Type B pancreatic cell (in vitro differentiated cells): Measurements from ENCODE around the gene RAB14. TPM values are rescaled to one million over a fixed set of nuclear protein-coding genes. Genes with fewer than 3 reads are reported as not detected.

Source experiments
- DNase-seq: peaks from one replicate; pipeline ENCODE4 v3.0.0; 2021; ENCODE audit warnings: mixed read lengths; ENCODE audit not compliant: unreplicated experiment; ENCODE audit errors: extremely low spot score
- H3K27ac Mint-ChIP-seq: 2 replicates; pipeline ENCODE4 v1.8.0; 2021; ENCODE audit warnings: mild to moderate bottlenecking, mixed read lengths
- H3K27me3 Mint-ChIP-seq: 2 replicates; pipeline ENCODE4 v1.8.0; 2021; ENCODE audit warnings: mixed read lengths
- H3K36me3 Mint-ChIP-seq: 2 replicates; pipeline ENCODE4 v1.8.0; 2021; ENCODE audit warnings: mixed read lengths
- H3K4me1 Mint-ChIP-seq: one replicate; pipeline ENCODE4 v1.8.0; 2021; ENCODE audit warnings: mixed read lengths; ENCODE audit not compliant: unreplicated experiment
- H3K4me3 Mint-ChIP-seq: 2 replicates; pipeline ENCODE4 v1.8.0; 2021; ENCODE audit warnings: mild to moderate bottlenecking, mixed read lengths
- H3K9me3 Mint-ChIP-seq: 2 replicates; pipeline ENCODE4 v1.8.0; 2021; ENCODE audit warnings: mixed read lengths
- total RNA-seq: library from RNA; stranded (reverse); gene quantifications from 2 replicates; pipeline ENCODE4 v1.2.1, GENCODE V29; 2021; ENCODE audit warnings: low replicate concordance
- TF ChIP-seq, protein P1 (sequence below): fragments of 200-600 bp; sonication (generic); conservative IDR thresholded peaks from 2 replicates; pipeline ENCODE4 v1.5.0; 2021; ENCODE audit warnings: antibody characterized with exemption, mild to moderate bottlenecking

RAB14 gene
- total RNA-seq, 1 donor from 2014 or later = 59.4 TPM

DNA sequence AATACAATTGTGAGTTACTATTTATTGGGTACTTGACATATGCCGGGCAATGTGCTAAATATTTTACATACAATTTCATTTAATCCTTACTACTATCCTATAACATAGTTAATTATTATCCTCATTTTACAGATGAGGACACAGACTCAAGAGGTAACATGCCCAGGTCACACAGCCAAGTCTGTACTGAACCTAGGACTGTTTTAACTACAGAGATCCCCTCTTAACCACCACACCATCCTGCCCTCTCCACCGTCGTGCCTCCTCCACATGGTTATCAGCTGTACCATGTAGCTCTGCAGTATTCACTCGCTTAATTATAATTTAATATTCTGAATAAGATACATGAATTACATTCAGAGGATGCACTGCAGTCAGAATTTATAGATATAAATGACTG, 5.3 kb downstream of the RAB14 start:
- Mint-ChIP-seq H3K36me3 (no peaks in the 10 kb centered on the region), H3K27me3 (no peaks in the 10 kb centered on the region), H3K9me3 (no peaks in the 10 kb centered on the region), H3K4me3 (no peak overlapping the region), H3K27ac (peak overlapping the region; percentile 66), H3K4me1 (peaks cover 50% of the 10 kb centered on the region)
- DNase-seq = no peak
- TF ChIP-seq, protein P1, sequence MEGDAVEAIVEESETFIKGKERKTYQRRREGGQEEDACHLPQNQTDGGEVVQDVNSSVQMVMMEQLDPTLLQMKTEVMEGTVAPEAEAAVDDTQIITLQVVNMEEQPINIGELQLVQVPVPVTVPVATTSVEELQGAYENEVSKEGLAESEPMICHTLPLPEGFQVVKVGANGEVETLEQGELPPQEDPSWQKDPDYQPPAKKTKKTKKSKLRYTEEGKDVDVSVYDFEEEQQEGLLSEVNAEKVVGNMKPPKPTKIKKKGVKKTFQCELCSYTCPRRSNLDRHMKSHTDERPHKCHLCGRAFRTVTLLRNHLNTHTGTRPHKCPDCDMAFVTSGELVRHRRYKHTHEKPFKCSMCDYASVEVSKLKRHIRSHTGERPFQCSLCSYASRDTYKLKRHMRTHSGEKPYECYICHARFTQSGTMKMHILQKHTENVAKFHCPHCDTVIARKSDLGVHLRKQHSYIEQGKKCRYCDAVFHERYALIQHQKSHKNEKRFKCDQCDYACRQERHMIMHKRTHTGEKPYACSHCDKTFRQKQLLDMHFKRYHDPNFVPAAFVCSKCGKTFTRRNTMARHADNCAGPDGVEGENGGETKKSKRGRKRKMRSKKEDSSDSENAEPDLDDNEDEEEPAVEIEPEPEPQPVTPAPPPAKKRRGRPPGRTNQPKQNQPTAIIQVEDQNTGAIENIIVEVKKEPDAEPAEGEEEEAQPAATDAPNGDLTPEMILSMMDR = no peak

DNA sequence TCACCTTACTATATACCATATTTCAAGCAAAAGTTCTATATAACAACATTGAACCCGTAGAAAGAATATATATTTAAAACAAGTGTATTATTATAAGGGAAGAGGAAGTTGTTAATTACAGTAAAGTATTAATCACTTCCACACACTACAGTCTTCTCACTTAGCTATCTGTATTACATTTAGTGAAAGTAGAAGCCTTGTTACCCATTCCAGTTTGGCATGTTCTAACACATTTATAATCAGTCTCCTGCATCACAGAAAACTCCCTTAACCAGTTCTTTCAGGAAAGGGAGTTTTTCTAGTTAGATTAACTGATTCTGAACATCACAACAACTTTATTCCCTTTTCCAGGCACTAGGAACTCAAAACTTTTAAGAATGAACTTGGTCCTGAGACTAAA, 6.9 kb downstream of the RAB14 start:
- H3K9me3 Mint-ChIP-seq = no peaks in the 10 kb centered on the region
- H3K36me3 Mint-ChIP-seq = no peaks in the 10 kb centered on the region
- H3K27ac Mint-ChIP-seq = peak overlapping the region; percentile 66
- peak overlapping the region; percentile 37 for H3K4me3 Mint-ChIP-seq
- no peak for DNase-seq
- TF ChIP-seq, protein P1 = no peak
- no peaks in the 10 kb centered on the region for H3K27me3 Mint-ChIP-seq
- peaks cover 57% of the 10 kb centered on the region for H3K4me1 Mint-ChIP-seq

DNA sequence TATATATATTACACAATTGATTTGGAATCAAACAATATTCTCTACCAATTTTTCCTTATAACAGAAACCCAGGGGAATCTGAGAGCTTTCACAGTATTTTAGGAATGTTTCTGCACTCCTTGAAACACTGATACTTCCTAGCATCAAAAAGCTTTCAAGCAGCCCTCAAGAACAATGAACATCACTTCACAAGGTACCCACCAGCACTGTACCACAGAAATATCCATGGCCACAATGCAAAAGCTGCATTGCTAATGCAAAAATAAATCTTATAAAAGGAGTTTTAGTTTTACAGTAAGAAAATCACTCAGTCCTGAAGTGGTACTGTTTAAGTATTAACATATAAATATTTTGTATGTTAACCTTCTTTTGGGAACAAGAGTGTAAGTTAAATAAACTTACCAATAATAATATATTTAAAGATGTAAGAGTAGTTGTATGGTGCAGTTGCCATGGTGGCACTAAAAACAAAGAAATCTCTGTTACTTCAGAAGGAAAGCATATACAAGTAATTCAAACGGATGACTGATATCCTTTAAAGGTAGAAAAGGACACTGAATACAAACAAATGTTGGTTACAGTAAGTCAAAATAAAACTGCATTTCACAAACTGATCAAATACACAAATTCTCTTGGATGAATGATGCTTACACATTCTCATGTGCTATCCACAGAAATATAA, 8.6 kb downstream of the RAB14 start:
- H3K27ac Mint-ChIP-seq = no peak overlapping the region
- H3K36me3 Mint-ChIP-seq = peaks cover 3% of the 10 kb centered on the region
- no peaks in the 10 kb centered on the region for H3K9me3 Mint-ChIP-seq
- DNase-seq = no peak
- no peak overlapping the region for H3K4me3 Mint-ChIP-seq
- H3K4me1 Mint-ChIP-seq = peaks cover 48% of the 10 kb centered on the region
- no peaks in the 10 kb centered on the region for H3K27me3 Mint-ChIP-seq
- TF ChIP-seq, protein P1 = no peak

DNA sequence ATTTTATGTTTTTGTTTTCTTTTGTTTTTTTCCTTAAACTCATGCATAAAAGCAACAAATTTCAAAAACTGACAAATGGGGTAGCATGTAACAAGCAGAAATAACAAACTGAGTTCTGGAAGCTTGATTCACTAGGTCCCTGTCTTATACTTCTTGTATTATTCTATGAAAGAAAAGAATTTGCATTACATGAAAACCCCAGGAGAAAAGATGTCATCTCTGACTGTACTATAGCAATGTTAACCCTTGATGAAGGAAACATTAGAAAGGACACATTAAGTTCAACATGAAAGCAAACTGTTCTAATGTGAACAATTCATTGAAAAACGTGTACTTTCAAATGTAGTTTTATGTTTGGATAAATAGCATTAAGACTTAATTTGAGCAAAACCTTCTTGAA, 9.2 kb downstream of the RAB14 start:
- Mint-ChIP-seq H3K4me1 (peaks cover 44% of the 10 kb centered on the region), H3K27me3 (no peaks in the 10 kb centered on the region)

DNA sequence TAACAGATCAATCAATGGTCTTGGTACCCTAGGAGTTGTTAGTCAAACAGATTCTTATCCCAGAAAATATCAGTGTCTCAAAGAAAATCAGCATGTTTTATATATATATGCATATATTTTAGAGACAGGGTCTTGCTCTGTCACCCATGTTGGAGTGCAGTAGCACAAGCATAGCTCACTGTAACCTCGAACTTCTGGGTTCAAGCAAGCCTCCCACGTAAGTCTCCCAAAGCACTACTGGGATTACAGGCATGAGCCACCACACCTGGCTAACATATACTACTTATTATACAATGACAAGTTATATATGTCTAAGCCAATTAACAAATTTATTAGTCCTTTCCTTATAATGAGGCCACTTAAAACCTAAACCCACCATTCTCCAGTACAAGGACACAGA, 10.4 kb downstream of the RAB14 start:
- H3K4me1 Mint-ChIP-seq = peaks cover 36% of the 10 kb centered on the region
- DNase-seq = no peak

More for the DNA sequence above, 9.2 kb downstream of the RAB14 start:
- DNase-seq = no peak
- Mint-ChIP-seq H3K9me3 (no peaks in the 10 kb centered on the region), H3K36me3 (peaks cover 3% of the 10 kb centered on the region), H3K4me3 (no peak overlapping the region), H3K27ac (no peak overlapping the region)
- TF ChIP-seq, protein P1 = no peak

More for the DNA sequence above, 10.4 kb downstream of the RAB14 start:
- H3K36me3 Mint-ChIP-seq = peaks cover 4% of the 10 kb centered on the region
- no peak overlapping the region for H3K27ac Mint-ChIP-seq
- H3K4me3 Mint-ChIP-seq = no peak overlapping the region
- TF ChIP-seq, protein P1 = no peak
- H3K9me3 Mint-ChIP-seq = no peaks in the 10 kb centered on the region
- no peaks in the 10 kb centered on the region for H3K27me3 Mint-ChIP-seq
